Mesenchymal stem cell (in vitro differentiated cells and primary cell): ENCODE data around the gene PRDM12.

Source experiments
- DNase-seq: peaks from one replicate; pipeline ENCODE4 v3.0.0-alpha.2; 2013
- H2AFZ ChIP-seq: one replicate; pipeline ENCODE4 v1.6.1; 2013; ENCODE audit warnings: low read depth, mild to moderate bottlenecking, control low read depth, inconsistent platforms, low read length, moderate library complexity
- H2AK5ac ChIP-seq: 2 replicates; pipeline ENCODE4 v1.6.1; 2013; ENCODE audit warnings: low read length, moderate library complexity, mild to moderate bottlenecking, inconsistent platforms; ENCODE audit not compliant: severe bottlenecking
- H2BK120ac ChIP-seq: one replicate; pipeline ENCODE4 v1.6.1; 2013; ENCODE audit warnings: low read depth, mild to moderate bottlenecking, inconsistent platforms, low read length, moderate library complexity
- H2BK12ac ChIP-seq, 2 experiments: one replicate each; pipeline ENCODE4 v1.6.1; 2013; ENCODE audit warnings: inconsistent platforms in 2 of 2, low read length in 2 of 2, mild to moderate bottlenecking in 2 of 2, moderate library complexity in 2 of 2, control low read depth in 1 of 2
- H2BK15ac ChIP-seq: one replicate; pipeline ENCODE4 v1.6.1; 2013; ENCODE audit warnings: mild to moderate bottlenecking, low read depth, inconsistent platforms; ENCODE audit not compliant: poor library complexity, severe bottlenecking
- H2BK5ac ChIP-seq: 2 replicates; pipeline ENCODE4 v1.6.1; 2013; ENCODE audit warnings: low read depth, mild to moderate bottlenecking, low read length, control low read depth, inconsistent platforms; ENCODE audit not compliant: poor library complexity, severe bottlenecking
- H3K14ac ChIP-seq, 2 experiments: one replicate each; pipeline ENCODE4 v1.6.1; 2013; ENCODE audit warnings: inconsistent platforms in 2 of 2, low read length in 2 of 2, control low read depth in 1 of 2, mild to moderate bottlenecking in 1 of 2, moderate library complexity in 1 of 2
- H3K18ac ChIP-seq, 2 experiments: one replicate each; pipeline ENCODE4 v1.6.1; 2013; ENCODE audit warnings: inconsistent platforms in 2 of 2, low read length in 2 of 2, control low read depth in 1 of 2, low read depth in 1 of 2, mild to moderate bottlenecking in 1 of 2
- H3K23ac ChIP-seq, 2 experiments: one replicate each; pipeline ENCODE4 v1.6.1; 2013; ENCODE audit warnings: inconsistent platforms in 2 of 2, low read length in 2 of 2, mild to moderate bottlenecking in 2 of 2, moderate library complexity in 2 of 2, control low read depth in 1 of 2
- H3K27ac ChIP-seq: 2 replicates; pipeline ENCODE4 v1.5.1; 2013; ENCODE audit warnings: mild to moderate bottlenecking, moderate library complexity, low read length, control low read depth, inconsistent platforms; ENCODE audit not compliant: poor library complexity, severe bottlenecking
- H3K27me3 ChIP-seq, 2 experiments: 2 replicates each; pipeline versions ENCODE4 v1.6.1 to v1.7.0; 2013; ENCODE audit warnings: low read length in 2 of 2, mild to moderate bottlenecking in 2 of 2, moderate library complexity in 2 of 2, control low read depth in 1 of 2, inconsistent platforms in 1 of 2; ENCODE audit not compliant: control insufficient read depth in 1 of 2, insufficient read depth in 1 of 2
- H3K36me3 ChIP-seq, 2 experiments: 2 replicates each; pipeline versions ENCODE4 v1.6.1 to v1.7.0; 2013; ENCODE audit warnings: low read length in 2 of 2, control low read depth in 1 of 2, inconsistent platforms in 1 of 2, low read depth in 1 of 2, mild to moderate bottlenecking in 1 of 2; ENCODE audit not compliant: insufficient read depth in 2 of 2, control insufficient read depth in 1 of 2
- H3K4ac ChIP-seq, 2 experiments: one replicate each; pipeline ENCODE4 v1.6.1; 2013; ENCODE audit warnings: inconsistent platforms in 2 of 2, low read length in 2 of 2, mild to moderate bottlenecking in 2 of 2, moderate library complexity in 2 of 2, control low read depth in 1 of 2, low read depth in 1 of 2
- H3K4me1 ChIP-seq: 2 replicates; pipeline ENCODE4 v1.6.1; 2013; ENCODE audit warnings: low read depth, low read length, control low read depth; ENCODE audit not compliant: control insufficient read depth, insufficient read depth
- H3K4me2 ChIP-seq: 2 replicates; pipeline ENCODE4 v1.6.1; 2013; ENCODE audit warnings: low read length, mild to moderate bottlenecking, inconsistent platforms; ENCODE audit not compliant: poor library complexity, severe bottlenecking
- H3K4me3 ChIP-seq, 2 experiments: 2 replicates each; pipeline versions ENCODE4 v1.5.1 to v1.7.0; 2013; ENCODE audit warnings: low read length in 2 of 2, mild to moderate bottlenecking in 2 of 2, control low read depth in 1 of 2, low read depth in 1 of 2; ENCODE audit not compliant: insufficient read depth in 1 of 2
- H3K79me1 ChIP-seq: replicated peaks from 2 replicates; pipeline ENCODE4 v1.6.1; 2013; ENCODE audit warnings: mild to moderate bottlenecking, control low read depth, low read length, inconsistent platforms; ENCODE audit not compliant: poor library complexity, severe bottlenecking
- H3K9ac ChIP-seq: 2 replicates; pipeline ENCODE4 v1.7.0; 2013; ENCODE audit warnings: mild to moderate bottlenecking, low read length, moderate library complexity
- H3K9me3 ChIP-seq: 2 replicates; pipeline ENCODE4 v1.7.0; 2013; ENCODE audit warnings: mild to moderate bottlenecking, low read length; ENCODE audit not compliant: control insufficient read depth
- H4K8ac ChIP-seq: one replicate; pipeline ENCODE4 v1.6.1; 2013; ENCODE audit warnings: inconsistent platforms, mild to moderate bottlenecking, low read length, moderate library complexity
- H4K91ac ChIP-seq: one replicate; pipeline ENCODE4 v1.6.1; 2013; ENCODE audit warnings: mild to moderate bottlenecking, low read length, inconsistent platforms
- WGBS: methylation state at CpG from one replicate; pipeline ENCODE4 v1.1.7; 2013; ENCODE audit warnings: mixed read lengths; 5-methylcytosine and 5-hydroxymethylcytosine counted together

PRDM12 gene

DNA sequence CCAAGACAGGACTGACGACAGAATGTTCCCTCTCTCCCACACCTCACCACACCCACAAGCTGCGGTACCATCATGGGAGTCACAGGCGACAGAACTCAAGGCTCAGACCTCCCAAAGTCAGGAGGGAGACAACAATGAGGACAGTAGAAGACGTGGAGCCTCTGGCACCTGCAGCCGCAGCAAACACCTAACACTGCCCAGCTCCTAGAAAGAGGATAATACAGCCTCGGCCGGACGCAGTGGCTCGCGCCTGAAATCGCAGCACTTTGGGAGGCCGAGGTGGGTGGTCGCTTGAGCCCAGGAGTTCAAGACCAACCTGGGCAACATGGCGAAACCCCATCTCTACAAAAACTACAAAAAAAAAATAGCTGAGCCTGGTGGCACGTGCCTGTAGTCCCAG is 13.2 kb upstream of the PRDM12 start:
- no peak overlapping the region for H2AK5ac ChIP-seq
- H4K8ac ChIP-seq = no peak overlapping the region
- H2BK120ac ChIP-seq = no peak overlapping the region
- no peak overlapping the region for H2AFZ ChIP-seq
- H2BK15ac ChIP-seq = no peak overlapping the region
- no peak overlapping the region for H2BK12ac ChIP-seq
- no peak overlapping the region for H3K9ac ChIP-seq
- H3K4ac ChIP-seq = no peak overlapping the region
- H3K4me1 ChIP-seq = no peaks in the 10 kb centered on the region
- H3K4me3 ChIP-seq = no peak overlapping the region
- peaks cover 2% of the 10 kb centered on the region for H3K9me3 ChIP-seq
- no peak overlapping the region for H3K14ac ChIP-seq
- H3K23ac ChIP-seq = no peak overlapping the region
- no peak for DNase-seq
- H4K91ac ChIP-seq = no peak overlapping the region
- no peak overlapping the region for H3K18ac ChIP-seq
- H2BK5ac ChIP-seq = no peak overlapping the region
- no peak overlapping the region for H3K4me2 ChIP-seq
- no peaks in the 10 kb centered on the region for H3K79me1 ChIP-seq
- peaks cover 27 to 44% of the 10 kb centered on the region in 2 experiments for H3K27me3 ChIP-seq
- WGBS = 79% methylated on average over 11 of the region's 15 CpGs
- no peak overlapping the region for H3K27ac ChIP-seq
- no peaks in the 10 kb centered on the region for H3K36me3 ChIP-seq

DNA sequence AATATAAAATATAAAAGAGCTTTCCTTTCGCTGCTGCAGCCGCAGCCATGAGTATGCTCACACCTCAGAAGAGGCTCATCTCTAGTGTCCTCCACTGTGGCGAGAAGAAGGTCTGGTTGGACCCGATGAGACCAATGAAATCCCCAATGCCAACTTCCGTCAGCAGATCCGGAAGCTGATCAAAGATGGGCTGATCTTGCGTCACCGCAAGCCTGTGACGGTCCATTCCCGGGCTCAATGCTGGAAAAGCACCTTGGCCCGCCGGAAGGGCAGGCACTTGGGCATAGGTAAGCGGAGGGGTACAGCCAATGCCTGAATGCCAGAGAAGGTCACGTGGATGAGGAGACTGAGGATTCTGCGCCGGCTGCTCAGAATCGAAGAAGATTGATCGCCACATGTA is 12.6 kb upstream of the PRDM12 start:
- H3K23ac ChIP-seq = no peak overlapping the region
- H2AFZ ChIP-seq = no peak overlapping the region
- no peak overlapping the region for H2BK5ac ChIP-seq
- no peak overlapping the region for H3K4ac ChIP-seq
- no peak overlapping the region for H2AK5ac ChIP-seq
- H3K4me2 ChIP-seq = no peak overlapping the region
- no peak overlapping the region for H3K9ac ChIP-seq
- H3K18ac ChIP-seq = no peak overlapping the region
- H3K14ac ChIP-seq = no peak overlapping the region
- 88% methylated on average over 18 of the region's 18 CpGs for WGBS
- H3K79me1 ChIP-seq = no peaks in the 10 kb centered on the region
- no peaks in the 10 kb centered on the region for H3K4me1 ChIP-seq
- no peaks in the 10 kb centered on the region for H3K36me3 ChIP-seq
- H4K8ac ChIP-seq = no peak overlapping the region
- H3K27ac ChIP-seq = no peak overlapping the region
- peaks cover 32 to 49% of the 10 kb centered on the region in 2 experiments for H3K27me3 ChIP-seq
- H2BK12ac ChIP-seq = no peak overlapping the region
- no peak overlapping the region for H2BK15ac ChIP-seq
- no peaks in the 10 kb centered on the region for H3K9me3 ChIP-seq
- H3K4me3 ChIP-seq = no peak overlapping the region
- no peak overlapping the region for H2BK120ac ChIP-seq
- H4K91ac ChIP-seq = no peak overlapping the region
- DNase-seq = no peak

DNA sequence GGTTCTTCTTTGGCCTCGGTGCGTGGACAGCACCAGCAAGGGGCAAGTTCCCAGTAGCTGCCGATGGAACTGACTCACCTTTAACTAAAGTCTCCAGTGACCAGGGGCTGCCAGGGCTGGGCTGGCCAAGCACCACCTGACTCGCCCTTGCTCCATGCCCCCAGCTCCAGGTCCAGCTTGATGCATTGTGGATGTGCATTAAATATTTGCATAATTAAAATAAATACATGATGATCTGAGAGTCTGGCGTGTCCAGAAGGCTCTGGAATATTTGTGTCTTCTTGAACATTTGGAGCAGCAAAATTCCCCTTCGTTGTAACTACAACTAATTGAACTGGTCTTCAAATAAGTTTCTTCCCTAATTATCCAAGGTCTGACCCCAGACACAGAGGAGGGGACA is 9.5 kb upstream of the PRDM12 start:
- H3K4me3 ChIP-seq = no peak overlapping the region
- no peak overlapping the region for H2BK12ac ChIP-seq
- no peak overlapping the region for H2AFZ ChIP-seq
- no peak overlapping the region for H3K4me2 ChIP-seq
- H2AK5ac ChIP-seq = no peak overlapping the region
- no peak overlapping the region for H3K4ac ChIP-seq
- peaks cover 1% of the 10 kb centered on the region for H3K4me1 ChIP-seq
- H3K9me3 ChIP-seq = peaks cover 9% of the 10 kb centered on the region
- H3K79me1 ChIP-seq = no peaks in the 10 kb centered on the region
- no peak overlapping the region for H3K9ac ChIP-seq
- H3K27ac ChIP-seq = no peak overlapping the region
- no peaks in the 10 kb centered on the region for H3K36me3 ChIP-seq
- H3K27me3 ChIP-seq = peaks cover 59 to 77% of the 10 kb centered on the region in 2 experiments
- no peak overlapping the region for H2BK15ac ChIP-seq
- H3K18ac ChIP-seq = no peak overlapping the region
- no peak overlapping the region for H4K91ac ChIP-seq
- no peak overlapping the region for H2BK120ac ChIP-seq
- DNase-seq = no peak
- no peak overlapping the region for H2BK5ac ChIP-seq
- H3K23ac ChIP-seq = no peak overlapping the region
- H4K8ac ChIP-seq = no peak overlapping the region
- H3K14ac ChIP-seq = no peak overlapping the region
- WGBS = 82% methylated on average over 3 of the region's 6 CpGs

GRCh38 chr9:130658893-130659698 is 5.3 kb upstream of the PRDM12 start:
- H3K9ac ChIP-seq = no peak overlapping the region
- H2AK5ac ChIP-seq = no peak overlapping the region
- H4K91ac ChIP-seq = no peak overlapping the region
- DNase-seq = no peak
- H3K27ac ChIP-seq = no peak overlapping the region
- H3K4me2 ChIP-seq = no peak overlapping the region
- H4K8ac ChIP-seq = no peak overlapping the region
- no peak overlapping the region for H3K23ac ChIP-seq
- H2BK5ac ChIP-seq = no peak overlapping the region
- no peak overlapping the region for H3K4me3 ChIP-seq
- no peak overlapping the region for H3K18ac ChIP-seq
- 14% methylated on average over 38 of the region's 52 CpGs for WGBS
- no peaks in the 10 kb centered on the region for H3K79me1 ChIP-seq
- H3K9me3 ChIP-seq = peaks cover 9% of the 10 kb centered on the region
- H2AFZ ChIP-seq = no peak overlapping the region
- H3K4me1 ChIP-seq = peaks cover 23% of the 10 kb centered on the region
- no peak overlapping the region for H2BK15ac ChIP-seq
- H3K36me3 ChIP-seq = no peaks in the 10 kb centered on the region
- no peak overlapping the region for H3K14ac ChIP-seq
- no peak overlapping the region for H3K4ac ChIP-seq
- H3K27me3 ChIP-seq = peaks cover 84 to 88% of the 10 kb centered on the region in 2 experiments
- H2BK120ac ChIP-seq = no peak overlapping the region
- H2BK12ac ChIP-seq = no peak overlapping the region
